WERI-Rb-1 (cell line): ENCODE measurements around the gene EMILIN3.

Experiments used
- DNase-seq: peaks from one replicate; pipeline ENCODE4 v3.0.0-alpha.2; 2020
- H3K27ac ChIP-seq: fragments of 250-450 bp; sonication (Bioruptor Pico); 2 replicates; pipeline ENCODE4 v1.5.1; 2020; ENCODE audit warnings: mild to moderate bottlenecking, moderate library complexity
- H3K27me3 ChIP-seq: fragments of 250-450 bp; sonication (Bioruptor Pico); 2 replicates; pipeline ENCODE4 v1.5.1; 2021; ENCODE audit warnings: mild to moderate bottlenecking, low read depth, moderate library complexity; ENCODE audit not compliant: insufficient read depth, severe bottlenecking
- H3K36me3 ChIP-seq: fragments of 250-450 bp; sonication (Bioruptor Pico); 2 replicates; pipeline ENCODE4 v1.5.1; 2020; ENCODE audit warnings: mild to moderate bottlenecking, moderate library complexity
- H3K4me3 ChIP-seq: 2 replicates; pipeline ENCODE4 v1.5.1; 2011; ENCODE audit warnings: low read depth, mild to moderate bottlenecking, control low read depth, low read length
- H3K9me3 ChIP-seq: fragments of 250-450 bp; sonication (Bioruptor Pico); 2 replicates; pipeline ENCODE4 v1.5.1; 2021; ENCODE audit warnings: mild to moderate bottlenecking, moderate library complexity; ENCODE audit not compliant: severe bottlenecking
- CTCF ChIP-seq: IDR thresholded peaks from 2 replicates; pipeline ENCODE4 v1.5.1; 2011; ENCODE audit warnings: low read depth, mild to moderate bottlenecking, control low read depth, inconsistent platforms, low read length

Gene EMILIN3

DNA sequence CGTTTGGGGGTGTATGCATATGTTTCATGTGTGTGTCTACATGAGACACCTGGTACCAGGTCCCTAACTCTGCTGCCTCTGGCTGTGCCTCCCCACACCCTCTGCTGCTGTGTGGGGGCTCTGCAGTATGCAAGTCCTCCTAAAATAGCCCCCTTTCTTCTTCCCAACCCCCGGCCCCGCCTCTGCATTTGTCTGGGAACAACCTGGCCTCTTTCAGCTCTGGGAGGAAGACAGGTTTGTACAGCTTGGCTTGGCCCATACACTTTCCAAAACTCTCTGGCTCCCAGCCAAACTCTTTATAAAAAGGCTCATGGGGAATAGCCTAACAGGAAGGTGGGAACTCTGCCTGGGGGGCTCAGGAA lies 27.1 kb upstream of the EMILIN3 start:
- Histone ChIP-seq H3K27me3 (no peaks in the 10 kb centered on the region), H3K9me3 (peaks cover 2% of the 10 kb centered on the region), H3K36me3 (no peaks in the 10 kb centered on the region), H3K4me3 (no peak overlapping the region), H3K27ac (no peak overlapping the region)
- TF ChIP-seq CTCF: no peak
- no peak for DNase-seq

- DNase-seq: no peak
- no peak overlapping the region for H3K27ac ChIP-seq
- TF ChIP-seq CTCF: no peak
These were observed 26.5 kb upstream of the EMILIN3 start for GRCh38 chr20:41392871-41393704.

DNA sequence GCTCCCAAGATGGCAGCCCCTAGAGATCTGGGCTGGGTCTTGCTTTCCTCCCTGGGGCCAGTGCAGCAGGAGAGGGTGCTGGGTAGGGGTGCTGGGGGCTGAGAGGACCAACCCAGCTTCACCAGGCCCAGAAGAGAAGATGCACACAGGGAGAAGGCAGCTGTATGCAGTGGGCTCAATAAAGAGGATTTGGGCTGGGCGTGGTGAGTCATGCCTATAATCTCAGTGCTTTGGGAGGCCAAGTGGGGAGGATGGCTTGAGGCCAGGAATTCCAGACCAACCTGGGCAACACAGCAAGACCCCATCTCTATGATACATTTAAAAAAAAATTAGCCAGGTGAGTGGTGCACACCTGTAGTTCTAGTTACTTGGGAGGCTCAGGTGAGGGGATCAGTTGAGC lies 25.7 kb upstream of the EMILIN3 start:
- TF ChIP-seq CTCF: no peak
- DNase-seq: no peak
- Histone ChIP-seq H3K27me3 (no peaks in the 10 kb centered on the region), H3K27ac (no peak overlapping the region), H3K9me3 (peaks cover 2% of the 10 kb centered on the region), H3K4me3 (no peak overlapping the region), H3K36me3 (no peaks in the 10 kb centered on the region)

More at GRCh38 chr20:41392871-41393704, 26.5 kb upstream of the EMILIN3 start:
- H3K9me3 ChIP-seq: peaks cover 2% of the 10 kb centered on the region
- H3K4me3 ChIP-seq: no peak overlapping the region
- H3K27me3 ChIP-seq: no peaks in the 10 kb centered on the region
- H3K36me3 ChIP-seq: no peaks in the 10 kb centered on the region

DNA sequence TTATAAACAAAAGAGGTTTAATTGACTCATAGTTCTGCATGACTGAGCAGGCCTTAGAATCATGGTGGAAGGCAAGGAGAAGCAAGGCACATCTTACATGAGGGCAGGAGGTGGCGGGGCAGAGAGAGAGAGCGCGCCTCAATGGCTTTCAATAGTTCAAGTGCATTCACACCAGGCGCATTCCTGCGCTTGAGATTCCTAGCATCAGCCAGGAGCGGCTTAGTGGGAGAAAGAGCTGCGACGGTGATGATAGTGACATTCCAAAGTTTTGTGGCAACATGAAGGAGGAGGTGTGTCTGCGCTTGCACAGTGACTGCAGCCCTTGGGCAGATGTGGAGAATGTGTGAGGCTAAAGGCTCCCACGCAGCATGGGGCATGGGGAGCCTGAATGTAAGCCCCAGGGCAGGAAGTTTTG lies 25.0 kb upstream of the EMILIN3 start:
- no peak overlapping the region for H3K4me3 ChIP-seq
- no peaks in the 10 kb centered on the region for H3K36me3 ChIP-seq
- H3K9me3 ChIP-seq: peaks cover 2% of the 10 kb centered on the region
- no peak overlapping the region for H3K27ac ChIP-seq
- TF ChIP-seq CTCF: no peak
- no peak for DNase-seq
- no peaks in the 10 kb centered on the region for H3K27me3 ChIP-seq

- no peak for DNase-seq
- Histone ChIP-seq H3K4me3 (no peak overlapping the region), H3K27ac (no peak overlapping the region), H3K9me3 (peaks cover 2% of the 10 kb centered on the region), H3K36me3 (no peaks in the 10 kb centered on the region), H3K27me3 (no peaks in the 10 kb centered on the region)
- no peak for TF ChIP-seq CTCF
These were observed 24.3 kb upstream of the EMILIN3 start for GRCh38 chr20:41390889-41391288.

DNA sequence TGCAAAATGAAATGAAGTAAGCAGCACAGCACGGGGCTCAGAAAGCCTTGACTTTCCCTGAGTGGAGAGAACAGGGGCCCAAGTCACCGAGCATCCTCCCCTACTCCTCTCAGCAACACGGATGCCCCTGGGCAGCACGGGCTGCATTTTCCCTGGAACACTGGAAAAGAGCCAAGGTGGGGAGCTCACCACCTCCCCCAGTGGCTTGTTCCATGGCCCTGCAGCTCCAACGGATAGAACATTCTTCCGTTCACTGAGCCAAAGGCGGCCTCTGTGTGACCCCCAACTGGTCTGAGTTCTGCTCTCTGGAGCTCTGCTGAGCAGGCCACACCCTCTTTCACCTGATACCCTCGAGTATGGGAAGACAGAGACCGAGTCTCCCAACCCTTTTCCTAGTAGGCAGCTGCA lies 20.8 kb upstream of the EMILIN3 start:
- Histone ChIP-seq H3K4me3 (no peak overlapping the region), H3K27ac (no peak overlapping the region), H3K27me3 (no peaks in the 10 kb centered on the region), H3K36me3 (no peaks in the 10 kb centered on the region), H3K9me3 (peaks cover under 1% of the 10 kb centered on the region)
- DNase-seq: peak; percentile 21
- TF ChIP-seq CTCF: 0 out of 2 replicates have a peak, but pooled peaks have one; percentile 15
